GM12878 (cell line): ENCODE results near the gene UBE3C. TPM values are rescaled to one million over a fixed set of nuclear protein-coding genes. Genes with fewer than 3 reads are reported as not detected.

Experiments used
- ATAC-seq: fragments of 200-7000 bp; cut with Tn5 transposase; 3 replicates; pipeline ENCODE4 v1.9.1; 2020; ENCODE audit warnings: mild to moderate bottlenecking, moderate library complexity
- BruUV-seq: library from RNA; stranded (reverse); fragments of 400-500 nt; replicated peaks from 2 replicates; lab custom pipeline; 2021; lab: Mats Ljungman, UMichigan
- CTCF ChIA-PET: fragments of 300-600 bp; sonication (Branson Sonifier 250); formaldehyde crosslinking; extraction: SDS; loops from one replicate; lab custom pipeline; 2021; ENCODE audit warnings: inconsistent platforms; lab: Yijun Ruan, JAX
- POLR2A ChIA-PET: fragments of 350-600 bp; formaldehyde crosslinking; extraction: SDS; loops from one replicate; lab custom pipeline; 2021; ENCODE audit warnings: inconsistent platforms; lab: Charles Lee
- RAD21 ChIA-PET: fragments of 300-600 bp; sonication (Branson Sonifier 250); formaldehyde crosslinking; loops from one replicate; lab custom pipeline; 2023; ENCODE audit warnings: antibody characterized with exemption; ENCODE audit not compliant: unreplicated experiment; lab: Charles Lee
- SMC1A ChIA-PET: fragments of 300-600 bp; sonication (Branson Sonifier 250); formaldehyde crosslinking; loops from one replicate; lab custom pipeline; 2023; ENCODE audit not compliant: unreplicated experiment, uncharacterized antibody; lab: Charles Lee
- DNase-seq: peaks from one replicate; pipeline ENCODE4 v3.0.0-alpha.2; 2011; ENCODE audit warnings: low read depth, low spot score
- FAIRE-seq: peaks from 3 replicates; lab custom pipeline; 2011; peaks lifted over from hg19 to GRCh38; lab: Jason Lieb, UNC
- H2AFZ ChIP-seq: 2 replicates; pipeline ENCODE4 v1.6.0; 2011; ENCODE audit warnings: low read depth, low read length, control low read depth; ENCODE audit not compliant: control insufficient read depth
- H3K27ac ChIP-seq: 2 replicates; pipeline ENCODE4 v1.5.1; 2011; ENCODE audit warnings: control low read depth; ENCODE audit not compliant: control insufficient read depth, insufficient read depth
- H3K27me3 ChIP-seq, 2 experiments: replicated peaks in 1 of 2; 2 replicates each; pipeline versions ENCODE4 v1.6.0 to v1.6.1; 2011; ENCODE audit warnings: low read length in 1 of 2; ENCODE audit not compliant: control insufficient read depth in 2 of 2, insufficient read depth in 2 of 2
- H3K36me3 ChIP-seq, 2 experiments: 2 replicates each; pipeline ENCODE4 v1.5.1; 2011; ENCODE audit warnings: low read length in 1 of 2; ENCODE audit not compliant: control insufficient read depth in 2 of 2, insufficient read depth in 2 of 2
- H3K4me1 ChIP-seq: 2 replicates; pipeline ENCODE4 v1.6.1; 2011; ENCODE audit warnings: mild to moderate bottlenecking, low read length, moderate library complexity, mixed read lengths; ENCODE audit not compliant: control insufficient read depth, insufficient read depth
- H3K4me2 ChIP-seq: 2 replicates; pipeline ENCODE4 v1.6.0; 2011; ENCODE audit warnings: control low read depth; ENCODE audit not compliant: control insufficient read depth, insufficient read depth
- H3K4me3 ChIP-seq: fragments of 200-600 bp; sonication (generic); 2 replicates; pipeline ENCODE4 v1.5.1; 2016
- H3K79me2 ChIP-seq: 2 replicates; pipeline ENCODE4 v1.6.0; 2011; ENCODE audit warnings: low read length; ENCODE audit not compliant: control insufficient read depth, insufficient read depth
- H3K9ac ChIP-seq: 2 replicates; pipeline ENCODE4 v1.8.0; 2011; ENCODE audit warnings: low read length, control low read depth, mixed read lengths; ENCODE audit not compliant: control insufficient read depth, insufficient read depth
- H3K9me3 ChIP-seq: replicated peaks from 3 replicates; pipeline ENCODE4 v1.5.1; 2011; ENCODE audit warnings: mild to moderate bottlenecking, low read length; ENCODE audit not compliant: control insufficient read depth, insufficient read depth
- H4K20me1 ChIP-seq: 2 replicates; pipeline ENCODE4 v1.6.0; 2011; ENCODE audit not compliant: control insufficient read depth, insufficient read depth
- CEBPZ ChIP-seq: fragments of 150-350 bp; IDR thresholded peaks from 2 replicates; pipeline ENCODE4 v1.6.1; 2016; ENCODE audit warnings: low read depth, low read length
- CUX1 ChIP-seq: IDR thresholded peaks from 2 replicates; pipeline ENCODE4 v1.6.1; 2012; ENCODE audit warnings: improper control_type of control experiment, low read depth, low read length; ENCODE audit not compliant: insufficient replicate concordance
- ETV6 ChIP-seq, 2 experiments: fragments of 450-650 bp in 1 of 2; IDR thresholded peaks in 1 of 2; conservative IDR thresholded peaks in 1 of 2; 2 replicates each; pipeline ENCODE4 v1.6.1; 2014; ENCODE audit warnings: antibody characterized with exemption in 1 of 2, borderline replicate concordance in 1 of 2, low read depth in 1 of 2, mild to moderate bottlenecking in 1 of 2, moderate library complexity in 1 of 2
- IRF4 ChIP-seq: IDR thresholded peaks from 2 replicates; pipeline ENCODE4 v1.6.1; 2011; ENCODE audit warnings: low read depth, low read length
- NFIC ChIP-seq: IDR thresholded peaks from 2 replicates; pipeline ENCODE4 v1.6.1; 2012; ENCODE audit warnings: low read depth, mild to moderate bottlenecking, inconsistent platforms, low read length, moderate library complexity
- PAX8 ChIP-seq: fragments of 450-650 bp; IDR thresholded peaks from 2 replicates; pipeline ENCODE4 v1.6.1; 2017; ENCODE audit warnings: mild to moderate bottlenecking, moderate library complexity
- RB1 ChIP-seq: fragments of 450-650 bp; formaldehyde crosslinking; IDR thresholded peaks from 2 replicates; pipeline ENCODE4 v1.6.1; 2017; ENCODE audit warnings: mild to moderate bottlenecking, borderline replicate concordance
- SUZ12 ChIP-seq: fragments of 200-600 bp; sonication (generic); IDR thresholded peaks from one replicate; pipeline ENCODE4 v1.6.1; 2018; ENCODE audit warnings: antibody characterized with exemption, mild to moderate bottlenecking; ENCODE audit not compliant: unreplicated experiment
- TCF3 ChIP-seq: IDR thresholded peaks from 2 replicates; pipeline ENCODE4 v1.6.1; 2012; ENCODE audit warnings: low read depth, mild to moderate bottlenecking, low read length, borderline replicate concordance; ENCODE audit not compliant: insufficient read depth
- USF2 ChIP-seq: IDR thresholded peaks from 2 replicates; pipeline ENCODE4 v1.6.1; 2011; ENCODE audit warnings: low read depth, low read length, improper control_type of control experiment, borderline replicate concordance
- YY1 ChIP-seq: IDR thresholded peaks from 2 replicates; pipeline ENCODE4 v1.6.1; 2011; ENCODE audit warnings: low read depth, mild to moderate bottlenecking, low read length
- WGBS: methylation state at CpG from one replicate; pipeline ENCODE4 v1.1.6; 2016; ENCODE audit warnings: low lambda C conversion rate; ENCODE audit not compliant: insufficient replicate concordance, insufficient coverage; ENCODE audit errors: missing lambda C conversion rate; 5-methylcytosine and 5-hydroxymethylcytosine counted together
- in situ Hi-C: fragments of 300-500 bp; cut with MboI; formaldehyde crosslinking; loops from 9 replicates; pipeline ENCODE4 v1.14.3; 2018; ENCODE audit warnings: mixed read lengths
- intact Hi-C: fragments of 100-400 bp; cut with micrococcal nuclease; formaldehyde crosslinking; loops from one replicate; pipeline ENCODE4 v1.14.2; 2022; ENCODE audit not compliant: unreplicated experiment
- polyA plus RNA-seq, 11 experiments: library from polyadenylated mRNA; depleted of rRNA in 4 of 11; unstranded in 6 of 11; stranded (reverse) in 5 of 11; fragments of >200 nt; fragmentation: Nextera tagmentation in 4 of 11; fragmentation: Illumina TruSeq in 1 of 11; extraction: Ambion mirVana in 4 of 11; extraction: Trizol in 1 of 11; gene quantifications; 1 replicate in 1 of 11; 2 replicates in 10 of 11; pipeline versions ENCODE4 v1.2.1 to v1.2.3, GENCODE V29; 2011 to 2016; ENCODE audit warnings: inconsistent platforms in 2 of 11, missing spikeins in 2 of 11, low read depth in 1 of 11
- total RNA-seq, 4 experiments: library from RNA; depleted of rRNA in 3 of 4; stranded (reverse); fragments of >200 nt in 3 of 4; fragmentation: Illumina TruSeq in 1 of 4; extraction: Trizol in 1 of 4; gene quantifications; 2 replicates each; pipeline versions ENCODE4 v1.2.1 to v1.2.3, GENCODE V29; 2013 to 2021

UBE3C gene
- total and polyA plus RNA-seq, 10 of the 15 experiments (the other 5 are each of a cell fraction or from before 2014, with no cell fraction given): 7.9 to 65.9 (median 45.2) TPM

- TF ChIP-seq IRF4 (no peak), RB1 (no peak), ETV6 (conservative IDR thresholded peaks at IDR 0.05 in 1 of 2, IDR thresholded peaks at IDR 0.05 in 1 of 2; ENCODE audit: borderline replicate concordance in 1 of 2, low read depth in 1 of 2) (no peak), CEBPZ (no peak), YY1 (no peak), USF2 (no peak), NFIC (no peak), TCF3 (no peak), PAX8 (no peak), SUZ12 (no peak), CUX1 (no peak)
- intact Hi-C loops: loop anchor here (2.0 kb wide), 1 partner anchor 303 kb away; no protein-coding TSS in a partner anchor
- DNase-seq (no peak), FAIRE-seq (no peak), ATAC-seq (0 out of 3 replicates have a peak, but pooled peaks have one; percentile 5)
- BruUV-seq: no TSS peak
- Histone ChIP-seq H3K27ac (no peak overlapping the region), H3K27me3 (no peaks in the 10 kb centered on the region), H3K4me3 (no peak overlapping the region), H4K20me1 (no peaks in the 10 kb centered on the region), H3K79me2 (no peaks in the 10 kb centered on the region), H3K9me3 (no peaks in the 10 kb centered on the region), H3K4me2 (no peak overlapping the region), H3K9ac (no peak overlapping the region), H3K36me3 (peaks cover 1 to 17% of the 10 kb centered on the region in 2 experiments; a peak in 3 of 4 replicates), H2AFZ (no peak overlapping the region), H3K4me1 (no peaks in the 10 kb centered on the region)
- SMC1A ChIA-PET: interaction anchor here (1.0 kb wide), 1 partner anchor 68 kb away, joined by 3 read pairs; no protein-coding TSS in a partner anchor
- CTCF ChIA-PET: interaction anchor here (1.0 to 4.3 kb wide), 4 partner anchors 67 to 1456 kb away, joined by 3 to 27 read pairs (median 6); no protein-coding TSS in a partner anchor
- in situ Hi-C loops: loop anchor here (5.0 to 25.0 kb wide), 2 partner anchors 300 to 1460 kb away; partner anchors contain the start of gene SHH
- 19% methylated on average over 9 of the region's 9 CpGs for WGBS
- RAD21 ChIA-PET: interaction anchor here (0.6 kb wide), 1 partner anchor 44 kb away, joined by 3 read pairs; no protein-coding TSS in a partner anchor
- POLR2A ChIA-PET: no interaction called here
These were observed 133.2 kb downstream of the UBE3C start for GRCh38 chr7:157271991-157272324.
